Endothelial cell of umbilical vein (primary cell): ENCODE data around the gene TSBP1. TPM values are rescaled to one million over a fixed set of nuclear protein-coding genes. Genes with fewer than 3 reads are reported as not detected.
"Not testable (repeated sequence)": the region's sequence is repeated elsewhere in the genome, so short reads cannot be mapped to it uniquely, and the experiment has no call there.

Source experiments
- BruUV-seq: library from RNA; stranded (reverse); fragments of 400-500 nt; replicated peaks from 2 replicates; lab custom pipeline; 2021; lab: Mats Ljungman, UMichigan
- CTCF ChIA-PET: fragments of 300-600, 350-600 bp; sonication (Branson Sonifier 250); formaldehyde crosslinking; loops from one replicate; lab custom pipeline; 2021; ENCODE audit warnings: antibody characterized with exemption, inconsistent platforms; lab: Charles Lee
- POLR2A ChIA-PET: fragments of 300-600, 350-600 bp; sonication (Branson Sonifier 250); formaldehyde crosslinking; loops from one replicate; lab custom pipeline; 2021; ENCODE audit warnings: antibody characterized with exemption, inconsistent platforms; lab: Charles Lee
- DNase-seq: peaks from one replicate; pipeline ENCODE4 v3.0.0-alpha.2; 2011; ENCODE audit warnings: low read depth, low spot score
- FAIRE-seq: peaks from 2 replicates; lab custom pipeline; 2011; peaks lifted over from hg19 to GRCh38; lab: Jason Lieb, UNC
- H2AFZ ChIP-seq: 2 replicates; pipeline ENCODE4 v1.6.0; 2012; ENCODE audit warnings: low read depth, low read length, control low read depth, inconsistent platforms
- H3K27ac ChIP-seq: 2 replicates; pipeline ENCODE4 v1.5.1; 2011; ENCODE audit warnings: low read depth, mild to moderate bottlenecking, control low read depth, low read length, moderate library complexity; ENCODE audit not compliant: insufficient read depth
- H3K27me3 ChIP-seq, 2 experiments: 2 replicates each; pipeline versions ENCODE4 v1.6.0 to v1.6.1; 2011; ENCODE audit warnings: low read length in 2 of 2, mixed read lengths in 1 of 2; ENCODE audit not compliant: control insufficient read depth in 2 of 2, insufficient read depth in 2 of 2
- H3K36me3 ChIP-seq, 2 experiments: 2 replicates in 1 of 2; 3 replicates in 1 of 2; pipeline ENCODE4 v1.5.1; 2011; ENCODE audit warnings: low read length in 2 of 2, mild to moderate bottlenecking in 1 of 2, moderate library complexity in 1 of 2; ENCODE audit not compliant: control insufficient read depth in 2 of 2, insufficient read depth in 2 of 2; ENCODE audit errors: extremely low read depth in 1 of 2
- H3K4me1 ChIP-seq: 3 replicates; pipeline ENCODE4 v1.5.1; 2011; ENCODE audit warnings: mild to moderate bottlenecking, low read length; ENCODE audit not compliant: control insufficient read depth, insufficient read depth; ENCODE audit errors: extremely low read depth
- H3K4me2 ChIP-seq: 2 replicates; pipeline ENCODE4 v1.6.1; 2011; ENCODE audit warnings: low read length, control low read depth, mixed read lengths; ENCODE audit not compliant: insufficient read depth
- H3K4me3 ChIP-seq, 3 experiments: fragments of 200-600 bp in 1 of 3; sonication (generic), shearing (Covaris generic) in 1 of 3; replicated peaks in 1 of 3; 2 replicates each; pipeline ENCODE4 v1.5.1; 2011 to 2016; ENCODE audit warnings: control low read depth in 3 of 3, low read length in 3 of 3, mild to moderate bottlenecking in 2 of 3, inconsistent platforms in 1 of 3, low read depth in 1 of 3, moderate library complexity in 1 of 3; ENCODE audit not compliant: insufficient read depth in 1 of 3
- H3K79me2 ChIP-seq: 2 replicates; pipeline ENCODE4 v1.6.0; 2012; ENCODE audit warnings: low read length, inconsistent platforms; ENCODE audit not compliant: control insufficient read depth, insufficient read depth
- H3K9ac ChIP-seq: replicated peaks from 2 replicates; pipeline ENCODE3; 2011; ENCODE audit warnings: low read length, control low read depth; ENCODE audit not compliant: insufficient read depth; ENCODE audit errors: extremely low read depth
- H3K9me1 ChIP-seq: replicated peaks from 3 replicates; pipeline ENCODE4 v1.6.0; 2011; ENCODE audit warnings: mild to moderate bottlenecking, low read length; ENCODE audit not compliant: control insufficient read depth, insufficient read depth; ENCODE audit errors: extremely low read depth
- H3K9me3 ChIP-seq: replicated peaks from 2 replicates; pipeline ENCODE4 v1.5.1; 2012; ENCODE audit warnings: low read length, inconsistent platforms; ENCODE audit not compliant: control insufficient read depth, insufficient read depth
- H4K20me1 ChIP-seq: replicated peaks from 2 replicates; pipeline ENCODE3; 2011; ENCODE audit warnings: mild to moderate bottlenecking, low read length; ENCODE audit not compliant: control insufficient read depth, insufficient read depth; ENCODE audit errors: extremely low read depth
- CTCF ChIP-seq, 2 donors: IDR thresholded peaks; 1 replicate in 1 of 2; 2 replicates in 1 of 2; pipeline ENCODE4 v1.5.1; 2011; ENCODE audit warnings: low read length in 2 of 2, mild to moderate bottlenecking in 2 of 2, moderate library complexity in 2 of 2, control low read depth in 1 of 2, inconsistent platforms in 1 of 2, low read depth in 1 of 2; ENCODE audit not compliant: insufficient read depth in 1 of 2; ENCODE audit errors: extremely low read depth in 1 of 2
- EZH2 ChIP-seq: IDR thresholded peaks from 2 replicates; pipeline ENCODE4 v1.6.1; 2012; ENCODE audit warnings: borderline replicate concordance, low read depth, mild to moderate bottlenecking, moderate library complexity, low read length, inconsistent platforms; ENCODE audit not compliant: severe bottlenecking
- FOS ChIP-seq: IDR thresholded peaks from 2 replicates; pipeline ENCODE4 v1.6.1; 2011; ENCODE audit warnings: mild to moderate bottlenecking, low read length, moderate library complexity, borderline replicate concordance; ENCODE audit not compliant: insufficient read depth
- GATA2 ChIP-seq: IDR thresholded peaks from 2 replicates; pipeline ENCODE4 v1.7.0; 2011; ENCODE audit warnings: low read depth, mild to moderate bottlenecking, moderate library complexity, mixed read lengths, low read length; ENCODE audit not compliant: insufficient read length, insufficient read depth
- JUN ChIP-seq: IDR thresholded peaks from 2 replicates; pipeline ENCODE4 v1.6.1; 2011; ENCODE audit warnings: borderline replicate concordance, low read depth; ENCODE audit not compliant: insufficient read length, insufficient read depth
- MAX ChIP-seq: IDR thresholded peaks from 2 replicates; pipeline ENCODE4 v1.6.1; 2011; ENCODE audit not compliant: insufficient read depth, insufficient read length
- MYC ChIP-seq: IDR thresholded peaks from one replicate; pipeline ENCODE4 v1.6.1; 2011; ENCODE audit warnings: mild to moderate bottlenecking, low read depth, low read length
- POLR2A ChIP-seq: IDR thresholded peaks from 2 replicates; pipeline ENCODE4 v1.6.1; 2012; ENCODE audit warnings: low read depth, mild to moderate bottlenecking, control low read depth, low read length
- POLR2AphosphoS5 ChIP-seq: IDR thresholded peaks from 2 replicates; pipeline ENCODE4 v1.6.1; 2012; ENCODE audit warnings: low read depth, mild to moderate bottlenecking, control low read depth, low read length, moderate library complexity; ENCODE audit not compliant: insufficient read depth
- dilution Hi-C: fragments of 300-500 bp; cut with MboI; formaldehyde crosslinking; loops from one replicate; pipeline ENCODE4 v1.15.0; 2019; ENCODE audit warnings: low sequenced_read_pairs; ENCODE audit not compliant: extremely low pct_ligation_motif_present
- intact Hi-C: fragments of 100-400 bp; cut with micrococcal nuclease; formaldehyde crosslinking; loops from one replicate; pipeline ENCODE4 v1.10.0; 2022
- polyA plus RNA-seq, 4 experiments: library from polyadenylated mRNA; depleted of rRNA in 3 of 4; stranded (reverse) in 3 of 4; unstranded in 1 of 4; fragments of >200 nt; gene quantifications; 2 replicates each; pipeline versions ENCODE4 v1.2.1 to v1.2.3, GENCODE V29; 2011 to 2012; ENCODE audit warnings: missing spikeins in 1 of 4
- total RNA-seq: library from RNA; stranded (reverse); gene quantifications from 2 replicates; pipeline ENCODE4 v1.2.3, GENCODE V29; 2021

TSBP1 gene
- total and polyA plus RNA-seq, 2 donors (not counting 3 experiments of a cell fraction or from before 2014, with no cell fraction given) = not detected

DNA sequence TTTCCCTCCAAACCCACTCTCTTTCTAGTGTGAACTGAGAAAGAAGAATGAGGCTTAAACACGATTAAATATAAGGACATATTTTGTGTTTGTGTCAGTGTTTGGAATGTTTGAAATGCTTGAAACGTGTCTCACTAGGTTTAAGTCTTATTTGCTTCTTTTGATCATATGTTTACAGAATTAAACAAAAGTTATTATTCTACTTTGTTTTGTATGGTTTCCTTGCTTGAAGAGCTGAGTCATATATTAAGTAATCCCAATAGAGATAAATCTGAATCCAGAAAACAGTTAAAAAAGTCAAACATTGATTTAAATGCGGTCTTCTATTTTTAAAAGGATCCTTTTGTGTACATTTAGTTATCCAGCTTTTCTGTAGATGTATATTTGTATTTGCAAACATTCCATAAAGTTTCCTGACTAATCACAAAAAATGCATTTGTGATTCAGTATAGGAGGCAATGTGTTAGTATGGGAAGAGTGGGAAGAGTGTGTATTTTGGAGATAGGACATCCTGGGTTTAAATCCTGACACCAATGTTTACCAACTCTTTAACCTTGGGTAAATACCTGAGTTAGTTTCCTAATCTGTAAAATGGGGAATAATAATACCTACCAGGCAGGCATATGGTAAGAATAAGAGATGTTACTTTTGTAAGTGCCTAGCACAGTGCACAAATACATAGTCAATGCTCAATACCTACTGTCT lies 72.9 kb downstream of the TSBP1 start:
- H3K9me1 ChIP-seq = no peaks in the 10 kb centered on the region
- no peak overlapping the region for H3K9ac ChIP-seq
- H3K27me3 ChIP-seq = peaks cover 0 to 3% of the 10 kb centered on the region in 2 experiments
- H3K9me3 ChIP-seq = no peaks in the 10 kb centered on the region
- no peaks in the 10 kb centered on the region for H4K20me1 ChIP-seq
- intact Hi-C loops = no loop called here
- H3K4me2 ChIP-seq = no peak overlapping the region
- no peak for TF ChIP-seq JUN
- no peak for TF ChIP-seq CTCF (IDR thresholded peaks at IDR 0.05; ENCODE audit: extremely low read depth in 1 of 2, insufficient read depth in 1 of 2, low read depth in 1 of 2, low read length in 2 of 2)
- TF ChIP-seq POLR2A = no peak
- TF ChIP-seq GATA2 = no peak
- no peak for TF ChIP-seq POLR2AphosphoS5
- no peak for TF ChIP-seq MYC
- no peak for TF ChIP-seq MAX
- no peak for TF ChIP-seq FOS
- no peak for TF ChIP-seq EZH2
- no peaks in the 10 kb centered on the region for H3K4me1 ChIP-seq
- FAIRE-seq = no peak
- H2AFZ ChIP-seq = no peak overlapping the region
- BruUV-seq = no TSS peak
- H3K27ac ChIP-seq = no peak overlapping the region
- POLR2A ChIA-PET = no interaction called here
- H3K4me3 ChIP-seq = no peak overlapping the region
- dilution Hi-C loops = no loop called here
- no peak for DNase-seq
- H3K36me3 ChIP-seq = no peaks in the 10 kb centered on the region
- CTCF ChIA-PET = interaction anchor here (1.0 to 1.7 kb wide), 4 partner anchors 22 to 115 kb away, joined by 3 to 5 read pairs (median 4); no protein-coding TSS in a partner anchor
- no peaks in the 10 kb centered on the region for H3K79me2 ChIP-seq

GRCh38 chr6:32294980-32295379 lies 76.7 kb downstream of the TSBP1 start:
- CTCF ChIA-PET = interaction anchor here (0.6 to 1.0 kb wide), 3 partner anchors 15 to 437 kb away, joined by 3 to 4 read pairs (median 3); no protein-coding TSS in a partner anchor
- H4K20me1 ChIP-seq, dilution Hi-C loops, H3K27ac ChIP-seq, H2AFZ ChIP-seq, H3K79me2 ChIP-seq, H3K4me2 ChIP-seq, BruUV-seq, DNase-seq, H3K9me1 ChIP-seq, FAIRE-seq, H3K9ac ChIP-seq, H3K4me3 ChIP-seq, POLR2A ChIA-PET, H3K36me3 ChIP-seq, H3K4me1 ChIP-seq, H3K9me3 ChIP-seq, intact Hi-C loops: not testable (repeated sequence)
- peaks cover 10 to 12% of the 10 kb centered on the region in 2 experiments for H3K27me3 ChIP-seq
